ENCODE results near the gene SNRNP35. TPM values are rescaled to one million over a fixed set of nuclear protein-coding genes. Genes with fewer than 3 reads are reported as not detected.

Gene SNRNP35
- total RNA-seq, 1 donor from 2014 or later = 11.5 TPM

- Mint-ChIP-seq H3K9me3 (ENCODE audit: unreplicated experiment) (no peaks in the 10 kb centered on the region), H3K4me1 (ENCODE audit: low read depth, unreplicated experiment) (no peaks in the 10 kb centered on the region), H3K4me3 (ENCODE audit: unreplicated experiment) (no peak overlapping the region), H3K27me3 (ENCODE audit: low read depth, unreplicated experiment) (peaks cover 6% of the 10 kb centered on the region), H3K27ac (ENCODE audit: unreplicated experiment) (no peak overlapping the region), H3K36me3 (ENCODE audit: low read depth, unreplicated experiment) (peaks cover 3% of the 10 kb centered on the region)
- no peaks in the 10 kb centered on the region for H3K36me3 ChIP-seq (ENCODE audit: insufficient read depth, low read length)
- H3K27me3 ChIP-seq (ENCODE audit: insufficient read depth, low read length) = no peaks in the 10 kb centered on the region
- H3K9me3 ChIP-seq (ENCODE audit: insufficient read depth, low read depth, low read length) = no peaks in the 10 kb centered on the region
- peaks cover 7% of the 10 kb centered on the region for H3K4me1 ChIP-seq (ENCODE audit: insufficient read depth, low read length)
- peaks cover 6% of the 10 kb centered on the region for H3K79me2 ChIP-seq (ENCODE audit: insufficient read depth, low read length)
- DNase-seq (ENCODE audit: low read depth) (no peak), FAIRE-seq (no peak)
- no peak overlapping the region for H3K4me2 ChIP-seq (ENCODE audit: low read length)
- H3K9ac ChIP-seq (ENCODE audit: low read length) = no peak overlapping the region
- H2AFZ ChIP-seq (ENCODE audit: low read depth, low read length) = no peak overlapping the region
- peaks cover 8% of the 10 kb centered on the region for H4K20me1 ChIP-seq (ENCODE audit: insufficient read depth, low read length)
- H3K4me3 ChIP-seq (ENCODE audit: insufficient read depth, low read depth, low read length) = no peak overlapping the region
- TF ChIP-seq, protein P1, sequence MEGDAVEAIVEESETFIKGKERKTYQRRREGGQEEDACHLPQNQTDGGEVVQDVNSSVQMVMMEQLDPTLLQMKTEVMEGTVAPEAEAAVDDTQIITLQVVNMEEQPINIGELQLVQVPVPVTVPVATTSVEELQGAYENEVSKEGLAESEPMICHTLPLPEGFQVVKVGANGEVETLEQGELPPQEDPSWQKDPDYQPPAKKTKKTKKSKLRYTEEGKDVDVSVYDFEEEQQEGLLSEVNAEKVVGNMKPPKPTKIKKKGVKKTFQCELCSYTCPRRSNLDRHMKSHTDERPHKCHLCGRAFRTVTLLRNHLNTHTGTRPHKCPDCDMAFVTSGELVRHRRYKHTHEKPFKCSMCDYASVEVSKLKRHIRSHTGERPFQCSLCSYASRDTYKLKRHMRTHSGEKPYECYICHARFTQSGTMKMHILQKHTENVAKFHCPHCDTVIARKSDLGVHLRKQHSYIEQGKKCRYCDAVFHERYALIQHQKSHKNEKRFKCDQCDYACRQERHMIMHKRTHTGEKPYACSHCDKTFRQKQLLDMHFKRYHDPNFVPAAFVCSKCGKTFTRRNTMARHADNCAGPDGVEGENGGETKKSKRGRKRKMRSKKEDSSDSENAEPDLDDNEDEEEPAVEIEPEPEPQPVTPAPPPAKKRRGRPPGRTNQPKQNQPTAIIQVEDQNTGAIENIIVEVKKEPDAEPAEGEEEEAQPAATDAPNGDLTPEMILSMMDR (IDR thresholded peaks at IDR 0.05; ENCODE audit: insufficient read depth, low read depth, low read length) = no peak
- no peak for TF ChIP-seq EZH2 (IDR thresholded peaks at IDR 0.05; ENCODE audit: insufficient read depth, low read length)
- no peak overlapping the region for H3K27ac ChIP-seq (ENCODE audit: low read depth, low read length)
Observed at GRCh38 chr12:123433615-123434014, 24.3 kb upstream of the SNRNP35 start.

DNA sequence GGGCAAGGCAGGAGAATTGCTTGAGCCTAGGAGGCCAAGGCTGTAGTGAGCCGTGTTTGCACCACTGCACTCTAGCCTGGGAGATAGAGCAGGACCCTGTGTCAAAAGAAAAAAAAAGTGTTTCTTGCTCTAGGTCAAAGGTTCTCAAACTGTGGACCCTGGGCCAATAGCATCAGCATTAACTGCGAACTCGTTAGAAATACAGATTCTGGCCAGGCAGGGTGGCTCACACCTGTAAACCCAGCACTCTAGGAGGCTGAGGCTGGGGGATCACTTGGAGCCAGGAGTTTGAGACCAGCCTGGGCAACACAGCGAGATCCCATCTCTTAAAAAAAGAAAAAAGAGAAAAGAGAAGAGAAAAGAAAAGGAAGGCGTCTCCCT, 22.3 kb upstream of the SNRNP35 start:
- TF ChIP-seq EZH2 (IDR thresholded peaks at IDR 0.05; ENCODE audit: insufficient read depth, low read length) = no peak
- TF ChIP-seq, protein P1 (IDR thresholded peaks at IDR 0.05; ENCODE audit: insufficient read depth, low read depth, low read length) = no peak
- Mint-ChIP-seq H3K4me1 (ENCODE audit: low read depth, unreplicated experiment) (no peaks in the 10 kb centered on the region), H3K9me3 (ENCODE audit: unreplicated experiment) (no peaks in the 10 kb centered on the region), H3K27ac (ENCODE audit: unreplicated experiment) (peak overlapping the region; percentile 47), H3K36me3 (ENCODE audit: low read depth, unreplicated experiment) (peaks cover 3% of the 10 kb centered on the region), H3K4me3 (ENCODE audit: unreplicated experiment) (peak overlapping the region; percentile 96), H3K27me3 (ENCODE audit: low read depth, unreplicated experiment) (peaks cover 6% of the 10 kb centered on the region)
- peak overlapping the region; percentile 95 for H3K4me2 ChIP-seq (ENCODE audit: low read length)
- no peaks in the 10 kb centered on the region for H3K27me3 ChIP-seq (ENCODE audit: insufficient read depth, low read length)
- no peak for DNase-seq (ENCODE audit: low read depth)
- peaks cover 8% of the 10 kb centered on the region for H4K20me1 ChIP-seq (ENCODE audit: insufficient read depth, low read length)
- no peak for FAIRE-seq
- no peaks in the 10 kb centered on the region for H3K9me3 ChIP-seq (ENCODE audit: insufficient read depth, low read depth, low read length)
- peaks cover 6% of the 10 kb centered on the region for H3K79me2 ChIP-seq (ENCODE audit: insufficient read depth, low read length)
- peaks cover 7% of the 10 kb centered on the region for H3K4me1 ChIP-seq (ENCODE audit: insufficient read depth, low read length)
- H3K27ac ChIP-seq (ENCODE audit: low read depth, low read length) = no peak overlapping the region
- H3K9ac ChIP-seq (ENCODE audit: low read length) = peak overlapping the region; percentile 77
- peak overlapping the region; percentile 72 for H3K4me3 ChIP-seq (ENCODE audit: insufficient read depth, low read depth, low read length)
- H3K36me3 ChIP-seq (ENCODE audit: insufficient read depth, low read length) = no peaks in the 10 kb centered on the region
- H2AFZ ChIP-seq (ENCODE audit: low read depth, low read length) = peak overlapping the region; percentile 97

GRCh38 chr12:123436017-123436964, 21.6 kb upstream of the SNRNP35 start, which contains the start of gene RILPL2:
RILPL2 (minus strand) TSS chr12:123436684; CDS start chr12:123436420, 264 bp downstream.
- peaks cover 6% of the 10 kb centered on the region for H3K79me2 ChIP-seq (ENCODE audit: insufficient read depth, low read length)
- Mint-ChIP-seq H3K9me3 (ENCODE audit: unreplicated experiment) (no peaks in the 10 kb centered on the region), H3K4me1 (ENCODE audit: low read depth, unreplicated experiment) (no peaks in the 10 kb centered on the region), H3K27ac (ENCODE audit: unreplicated experiment) (peak within 1 kb of the TSS; percentile 47), H3K4me3 (ENCODE audit: unreplicated experiment) (peak within 1 kb of the TSS; percentile 96), H3K27me3 (ENCODE audit: low read depth, unreplicated experiment) (peaks cover 6% of the 10 kb centered on the region), H3K36me3 (ENCODE audit: low read depth, unreplicated experiment) (no peaks in the 10 kb centered on the region)
- H3K9me3 ChIP-seq (ENCODE audit: insufficient read depth, low read depth, low read length) = no peaks in the 10 kb centered on the region
- peak within 1 kb of the TSS; percentile 72 for H3K4me3 ChIP-seq (ENCODE audit: insufficient read depth, low read depth, low read length)
- H3K4me1 ChIP-seq (ENCODE audit: insufficient read depth, low read length) = peaks cover 7% of the 10 kb centered on the region
- peak; percentile 65 for DNase-seq (ENCODE audit: low read depth)
- no peak for FAIRE-seq
- no peaks in the 10 kb centered on the region for H3K36me3 ChIP-seq (ENCODE audit: insufficient read depth, low read length)
- TF ChIP-seq, protein P1 (IDR thresholded peaks at IDR 0.05; ENCODE audit: insufficient read depth, low read depth, low read length) = no peak
- TF ChIP-seq EZH2 (IDR thresholded peaks at IDR 0.05; ENCODE audit: insufficient read depth, low read length) = no peak
- H3K9ac ChIP-seq (ENCODE audit: low read length) = peak within 1 kb of the TSS; percentile 77
- H2AFZ ChIP-seq (ENCODE audit: low read depth, low read length) = peak within 1 kb of the TSS; percentile 97
- H3K27ac ChIP-seq (ENCODE audit: low read depth, low read length) = no peak within 1 kb of the TSS
- no peaks in the 10 kb centered on the region for H3K27me3 ChIP-seq (ENCODE audit: insufficient read depth, low read length)
- H4K20me1 ChIP-seq (ENCODE audit: insufficient read depth, low read length) = peaks cover 8% of the 10 kb centered on the region
- H3K4me2 ChIP-seq (ENCODE audit: low read length) = peak within 1 kb of the TSS; percentile 95

All from astrocyte (in vitro differentiated cells and primary cell).